NB4 (cell line): ENCODE data around the gene MRGPRF.

ENCODE experiments used
- CTCF ChIP-seq: IDR thresholded peaks from one replicate; pipeline ENCODE4 v1.5.1; 2012; ENCODE audit warnings: low read depth, low read length
- MAX ChIP-seq: IDR thresholded peaks from 2 replicates; pipeline ENCODE4 v1.6.1; 2011; ENCODE audit warnings: low read depth, low read length
- POLR2A ChIP-seq: IDR thresholded peaks from 2 replicates; pipeline ENCODE4 v1.6.1; 2011; ENCODE audit warnings: mild to moderate bottlenecking; ENCODE audit not compliant: insufficient read length; ENCODE audit errors: extremely low read depth

GRCh38 chr11:69003866-69004367 is 9.1 kb downstream of the MRGPRF start:
- no peak for TF ChIP-seq CTCF
- no peak for TF ChIP-seq POLR2A
- TF ChIP-seq MAX = no peak
